ENCODE results near the gene MYO1H.

MYO1H gene

DNA sequence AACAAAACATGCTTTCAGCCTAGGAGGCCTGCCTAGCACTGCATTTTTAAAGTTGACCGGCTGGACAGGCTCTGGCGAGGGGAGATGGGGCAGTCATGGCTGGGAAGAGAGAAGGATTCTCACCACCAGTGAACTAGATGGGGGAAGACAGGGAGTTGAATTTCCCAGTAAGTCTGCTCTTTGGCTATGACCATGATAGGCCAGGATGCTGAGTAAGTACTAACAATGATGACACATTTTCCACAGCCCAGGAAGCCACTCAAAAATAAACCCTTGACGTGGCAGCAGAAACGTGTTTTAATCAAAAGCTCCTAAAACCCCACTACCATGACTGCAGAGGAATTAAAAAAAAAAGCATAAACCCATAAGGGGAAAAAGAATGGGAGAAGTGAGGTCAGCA is 110.4 kb downstream of the MYO1H start:
- Mint-ChIP-seq H3K27ac (peak overlapping the region; percentile 68), H3K9me3 (no peaks in the 10 kb centered on the region), H3K27me3 (ENCODE audit: low read depth) (no peaks in the 10 kb centered on the region), H3K36me3 (ENCODE audit: low read depth) (peaks cover 37% of the 10 kb centered on the region), H3K4me1 (ENCODE audit: low read depth) (peaks cover 21% of the 10 kb centered on the region), H3K4me3 (no peak overlapping the region)
- no peak for DNase-seq (ENCODE audit: low spot score)

DNA sequence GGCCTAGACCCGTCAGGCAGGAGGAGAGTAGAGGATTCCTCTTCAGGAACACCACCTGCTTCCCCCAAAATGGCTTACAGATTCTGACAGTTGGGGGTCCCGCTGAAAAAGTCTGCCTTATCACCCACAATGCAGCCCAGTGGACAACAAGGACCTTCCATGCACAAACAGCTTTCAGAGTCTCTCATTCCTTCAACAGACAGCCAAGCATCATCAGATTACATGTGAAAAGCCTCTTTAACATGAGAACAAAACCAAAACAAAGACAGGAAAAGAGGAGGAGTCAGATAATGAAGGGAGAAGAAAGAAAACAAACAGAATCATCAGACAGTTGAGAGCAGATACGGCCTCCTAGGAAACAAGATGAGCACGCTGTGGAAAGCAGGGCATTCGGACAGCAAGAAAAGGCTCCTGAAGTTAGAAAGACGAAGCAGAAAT is 111.1 kb downstream of the MYO1H start:
- H3K4me3 Mint-ChIP-seq: no peak overlapping the region
- no peaks in the 10 kb centered on the region for H3K9me3 Mint-ChIP-seq
- no peaks in the 10 kb centered on the region for H3K27me3 Mint-ChIP-seq (ENCODE audit: low read depth)
- H3K27ac Mint-ChIP-seq: peak overlapping the region; percentile 45
- no peak for DNase-seq (ENCODE audit: low spot score)
- peaks cover 37% of the 10 kb centered on the region for H3K36me3 Mint-ChIP-seq (ENCODE audit: low read depth)
- H3K4me1 Mint-ChIP-seq (ENCODE audit: low read depth): peaks cover 28% of the 10 kb centered on the region

DNA sequence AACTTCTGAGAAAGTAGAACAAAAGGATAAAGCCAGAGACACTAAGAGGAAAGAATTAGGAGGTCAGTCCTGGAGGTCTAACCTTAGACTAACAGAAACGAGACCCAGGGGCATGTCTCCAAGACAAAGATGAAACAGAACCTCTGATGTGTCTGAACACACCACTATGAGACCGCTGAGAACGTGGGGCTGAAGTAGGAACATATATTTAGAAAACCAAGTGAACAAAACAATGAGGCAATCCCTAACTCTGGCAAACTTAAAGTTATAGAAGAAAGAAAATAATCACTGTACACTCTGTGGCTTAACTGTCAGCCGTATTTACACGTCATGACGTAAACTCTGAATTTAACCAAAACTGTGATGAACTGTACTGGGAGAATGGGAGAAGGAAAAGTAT is 111.5 kb downstream of the MYO1H start:
- H3K4me1 Mint-ChIP-seq (ENCODE audit: low read depth): peaks cover 32% of the 10 kb centered on the region
- no peak overlapping the region for H3K4me3 Mint-ChIP-seq
- DNase-seq (ENCODE audit: low spot score): no peak
- H3K36me3 Mint-ChIP-seq (ENCODE audit: low read depth): peaks cover 34% of the 10 kb centered on the region
- no peaks in the 10 kb centered on the region for H3K27me3 Mint-ChIP-seq (ENCODE audit: low read depth)
- H3K27ac Mint-ChIP-seq: peak overlapping the region; percentile 45
- no peaks in the 10 kb centered on the region for H3K9me3 Mint-ChIP-seq

DNA sequence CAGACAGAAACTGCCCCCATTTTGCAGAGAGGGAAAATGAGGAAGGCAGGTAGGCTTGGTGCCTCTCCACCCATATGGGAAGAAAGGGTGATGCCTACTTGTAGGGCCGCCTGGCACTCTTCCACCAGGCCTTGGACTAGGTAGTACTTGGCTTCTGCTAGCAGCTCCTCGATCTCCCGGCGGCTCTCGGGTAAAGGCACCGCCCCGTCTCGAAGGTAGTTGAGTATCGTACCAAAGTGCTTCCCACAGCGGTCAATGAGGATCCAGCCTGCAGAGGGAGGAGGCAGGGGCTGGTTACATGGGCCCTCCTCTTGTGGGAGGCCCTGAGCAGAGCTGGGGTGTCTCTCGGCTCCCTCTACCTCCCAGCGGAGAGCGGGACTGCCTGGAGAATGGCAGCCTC is 112.8 kb downstream of the MYO1H start:
- H3K4me3 Mint-ChIP-seq: no peak overlapping the region
- H3K4me1 Mint-ChIP-seq (ENCODE audit: low read depth): peaks cover 33% of the 10 kb centered on the region
- no peaks in the 10 kb centered on the region for H3K27me3 Mint-ChIP-seq (ENCODE audit: low read depth)
- H3K36me3 Mint-ChIP-seq (ENCODE audit: low read depth): peaks cover 29% of the 10 kb centered on the region
- H3K9me3 Mint-ChIP-seq: no peaks in the 10 kb centered on the region
- no peak overlapping the region for H3K27ac Mint-ChIP-seq
- DNase-seq (ENCODE audit: low spot score): no peak

DNA sequence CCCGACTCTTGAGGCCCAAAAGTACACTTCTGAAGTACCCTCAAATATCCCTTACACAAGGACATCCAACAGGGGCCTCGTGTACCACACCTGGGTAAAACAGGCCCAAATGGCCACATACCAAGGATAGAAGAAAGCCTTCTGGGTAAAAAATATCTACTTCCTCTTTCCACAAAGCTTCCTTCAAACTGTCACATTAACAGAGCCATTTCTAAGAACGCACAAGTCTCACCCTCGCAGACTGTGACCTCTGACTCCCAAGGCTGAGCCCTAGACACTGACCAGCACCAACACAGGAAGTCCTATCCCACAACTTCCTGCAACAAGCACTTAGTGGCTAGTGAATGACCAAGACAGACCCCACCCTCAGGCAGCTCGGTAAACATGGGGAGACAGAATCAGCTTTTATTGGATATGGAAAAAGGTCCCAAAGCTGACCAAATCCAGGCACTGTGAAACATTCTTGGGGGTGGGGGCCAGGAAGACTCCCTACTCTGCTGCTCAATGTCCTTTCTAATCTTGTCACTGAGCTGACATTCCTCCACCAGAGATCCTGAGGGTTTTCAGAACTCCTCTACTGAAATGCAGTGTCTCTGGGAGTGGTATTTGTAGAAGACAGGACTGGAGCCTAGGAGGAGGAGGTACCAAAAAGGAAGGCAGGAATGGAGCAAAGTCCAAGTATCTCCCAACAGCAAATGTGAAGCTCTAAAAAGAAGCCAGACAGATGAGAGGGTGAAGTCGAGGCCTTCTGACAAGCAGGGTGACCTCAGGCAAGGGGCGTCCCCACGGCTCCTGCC is 113.5 kb downstream of the MYO1H start:
- Mint-ChIP-seq H3K27ac (peak overlapping the region; percentile 80), H3K27me3 (ENCODE audit: low read depth) (no peaks in the 10 kb centered on the region), H3K36me3 (ENCODE audit: low read depth) (peaks cover 29% of the 10 kb centered on the region), H3K9me3 (no peaks in the 10 kb centered on the region), H3K4me3 (no peak overlapping the region), H3K4me1 (ENCODE audit: low read depth) (peaks cover 33% of the 10 kb centered on the region)
- DNase-seq (ENCODE audit: low spot score): no peak

DNA sequence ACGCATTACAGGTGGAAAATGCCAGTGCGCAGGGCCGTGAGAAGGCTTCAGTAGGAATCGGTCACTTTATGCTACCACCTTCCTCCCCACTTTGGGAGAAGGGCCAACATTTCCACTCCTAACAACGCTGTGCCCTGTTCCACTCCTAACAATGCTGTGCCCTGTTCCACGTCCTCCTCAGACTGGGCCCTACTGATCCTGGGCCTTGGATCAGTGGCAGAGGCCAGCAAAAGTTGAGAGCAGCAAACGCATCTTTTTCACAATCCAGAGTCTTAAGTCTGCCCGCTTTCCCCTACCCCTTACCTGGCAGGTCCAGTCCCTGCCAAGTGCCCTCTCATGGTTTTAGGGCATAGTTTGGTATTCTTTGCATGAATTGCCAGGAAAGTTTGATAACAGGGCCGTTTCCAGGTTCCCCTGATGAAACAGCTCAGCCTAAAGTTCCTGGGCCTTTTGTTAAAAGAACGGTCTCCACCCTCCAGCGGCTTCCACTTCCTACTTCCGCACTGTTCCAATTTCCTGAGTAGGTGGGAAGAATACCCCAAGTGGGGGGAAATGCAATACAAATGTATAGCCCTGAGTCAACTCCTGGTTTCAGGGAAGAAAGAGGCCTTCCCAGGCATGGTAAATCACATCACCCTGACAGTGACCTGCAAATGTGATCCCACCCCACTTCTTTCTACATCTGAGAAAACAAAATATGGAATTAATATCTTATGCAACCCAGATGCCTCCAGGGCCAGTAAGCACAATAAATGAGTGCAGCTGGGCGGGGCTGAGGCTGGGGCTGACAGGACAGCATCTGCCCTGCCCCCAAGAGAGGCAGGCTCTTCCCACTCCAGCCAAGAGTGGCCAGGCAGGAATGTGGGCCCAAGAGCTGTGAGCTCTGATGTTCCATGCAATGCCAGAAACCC is 114.4 kb downstream of the MYO1H start:
- H3K36me3 Mint-ChIP-seq (ENCODE audit: low read depth): peaks cover 24% of the 10 kb centered on the region
- no peak for DNase-seq (ENCODE audit: low spot score)
- no peaks in the 10 kb centered on the region for H3K27me3 Mint-ChIP-seq (ENCODE audit: low read depth)
- H3K4me1 Mint-ChIP-seq (ENCODE audit: low read depth): peaks cover 33% of the 10 kb centered on the region
- no peaks in the 10 kb centered on the region for H3K9me3 Mint-ChIP-seq
- H3K27ac Mint-ChIP-seq: peak overlapping the region; percentile 2
- no peak overlapping the region for H3K4me3 Mint-ChIP-seq

DNA sequence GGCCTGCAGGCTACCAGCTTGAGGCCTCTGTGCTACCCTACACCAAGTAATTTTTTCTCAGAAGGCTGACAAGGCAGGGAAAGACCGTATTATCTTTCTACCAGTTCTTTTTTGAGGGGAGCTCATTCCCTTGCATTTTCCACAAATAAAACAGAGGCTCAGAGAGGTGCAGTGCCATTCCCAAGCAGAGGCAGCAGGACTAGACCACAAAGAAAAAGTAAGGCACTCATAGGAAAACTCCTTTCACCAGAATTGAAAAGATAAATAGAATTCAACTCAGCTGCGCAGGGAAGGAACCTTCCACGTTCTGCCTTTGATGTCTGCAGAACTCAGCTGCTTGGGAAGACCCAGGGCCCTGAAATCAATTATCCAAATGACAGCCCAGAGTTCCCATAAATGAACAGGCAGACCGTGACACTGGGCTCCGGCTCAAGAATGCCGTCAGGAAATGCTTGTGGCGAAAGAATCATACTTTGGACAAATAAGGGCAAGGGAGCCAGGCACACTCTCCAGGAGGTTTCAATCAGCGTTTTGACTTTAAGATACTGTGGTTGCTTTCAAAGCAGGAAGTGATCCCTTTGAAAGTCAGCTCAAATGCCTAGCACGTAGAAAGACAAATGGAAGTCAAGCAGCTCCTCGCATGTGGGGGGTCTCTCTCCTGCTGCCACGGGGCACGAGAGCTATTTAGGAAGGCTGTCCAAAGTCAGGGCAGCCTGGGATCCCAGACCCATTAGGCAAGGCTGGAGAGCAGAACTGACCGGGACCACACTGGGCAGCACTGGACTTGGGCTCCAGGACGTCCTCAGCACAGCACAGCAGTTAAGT is 115.4 kb downstream of the MYO1H start:
- Mint-ChIP-seq H3K4me3 (peak overlapping the region; percentile 30), H3K36me3 (ENCODE audit: low read depth) (peaks cover 16% of the 10 kb centered on the region), H3K27ac (peak overlapping the region; percentile 76), H3K9me3 (no peaks in the 10 kb centered on the region), H3K27me3 (ENCODE audit: low read depth) (no peaks in the 10 kb centered on the region), H3K4me1 (ENCODE audit: low read depth) (peaks cover 33% of the 10 kb centered on the region)
- no peak for DNase-seq (ENCODE audit: low spot score)

DNA sequence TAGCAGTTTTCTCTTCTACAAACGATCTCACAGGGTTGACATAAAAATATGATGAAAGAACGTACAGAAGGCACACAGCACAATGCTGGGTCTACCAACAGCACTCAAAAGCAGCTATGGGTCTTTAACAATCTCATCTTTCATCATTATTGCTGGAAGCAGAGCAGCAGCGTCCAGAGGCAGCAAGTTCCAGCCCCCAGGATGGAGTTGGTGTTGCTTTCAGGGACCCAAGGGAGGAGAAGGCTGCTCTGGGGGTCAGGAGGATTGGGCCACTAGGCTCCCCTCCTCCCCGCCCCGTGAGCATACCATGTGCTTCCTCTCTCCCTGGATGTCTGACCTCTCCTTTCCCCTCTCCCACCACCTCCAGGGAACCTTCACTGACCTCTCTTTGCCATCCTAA is 116.1 kb downstream of the MYO1H start:
- no peak for DNase-seq (ENCODE audit: low spot score)
- peak overlapping the region; percentile 76 for H3K27ac Mint-ChIP-seq
- H3K36me3 Mint-ChIP-seq (ENCODE audit: low read depth): peaks cover 16% of the 10 kb centered on the region
- H3K4me1 Mint-ChIP-seq (ENCODE audit: low read depth): peaks cover 31% of the 10 kb centered on the region
- H3K4me3 Mint-ChIP-seq: peak overlapping the region; percentile 17
- H3K27me3 Mint-ChIP-seq (ENCODE audit: low read depth): no peaks in the 10 kb centered on the region
- no peaks in the 10 kb centered on the region for H3K9me3 Mint-ChIP-seq

DNA sequence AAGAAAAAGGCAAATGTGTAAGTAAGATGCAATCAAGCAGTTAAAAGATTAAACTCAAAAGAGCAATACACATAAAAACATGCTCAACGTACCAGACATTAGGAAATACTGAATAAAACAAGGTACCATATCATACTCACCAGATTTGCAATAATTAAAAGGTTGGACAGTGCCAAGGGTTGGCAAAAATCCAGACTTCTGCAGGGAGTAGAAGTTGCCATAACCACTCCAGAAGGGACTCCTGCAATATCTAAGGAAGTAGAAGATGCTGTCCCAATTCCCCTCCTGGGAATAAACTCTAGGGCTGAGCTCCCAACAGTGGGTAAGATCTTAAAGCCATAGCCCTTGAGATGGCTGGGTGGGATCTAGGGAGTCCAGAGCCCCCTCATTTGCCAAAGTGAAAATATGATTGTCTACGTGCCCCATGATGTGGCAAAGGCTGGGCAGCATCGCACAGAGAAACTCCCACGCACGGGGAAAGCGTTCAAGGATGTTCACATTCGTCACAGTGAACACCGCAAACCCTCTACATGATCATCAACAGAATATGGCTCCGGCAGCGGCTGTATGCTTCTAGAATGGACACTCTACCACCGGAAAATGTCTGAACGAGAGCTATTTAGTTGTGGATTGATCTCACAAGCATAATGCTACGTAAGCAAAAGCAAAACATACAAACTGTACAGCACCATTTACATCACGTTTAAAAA is 117.1 kb downstream of the MYO1H start:
- Mint-ChIP-seq H3K27ac (no peak overlapping the region), H3K4me1 (ENCODE audit: low read depth) (peaks cover 24% of the 10 kb centered on the region), H3K9me3 (no peaks in the 10 kb centered on the region), H3K27me3 (ENCODE audit: low read depth) (no peaks in the 10 kb centered on the region), H3K36me3 (ENCODE audit: low read depth) (peaks cover 14% of the 10 kb centered on the region), H3K4me3 (no peak overlapping the region)
- no peak for DNase-seq (ENCODE audit: low spot score)

DNA sequence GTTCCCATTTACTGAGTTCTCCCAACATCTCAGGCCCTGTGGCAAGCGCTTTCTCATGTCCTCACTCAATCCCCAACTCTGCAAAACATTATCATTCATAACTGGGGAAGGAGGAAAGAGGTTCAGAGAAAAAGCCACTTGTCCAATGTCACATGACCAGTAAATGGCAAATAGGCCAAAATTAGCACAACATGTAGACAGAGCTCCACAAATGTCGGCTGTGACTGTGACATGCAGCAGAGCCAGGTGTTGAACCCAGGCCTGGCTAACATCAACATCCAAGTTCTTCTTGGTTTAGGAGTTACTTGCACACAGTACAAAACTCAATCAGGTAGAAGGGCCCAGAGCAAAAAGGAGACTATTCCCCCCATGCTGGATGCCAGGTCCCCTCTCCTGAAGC is 118.6 kb downstream of the MYO1H start:
- no peak overlapping the region for H3K27ac Mint-ChIP-seq

DNA sequence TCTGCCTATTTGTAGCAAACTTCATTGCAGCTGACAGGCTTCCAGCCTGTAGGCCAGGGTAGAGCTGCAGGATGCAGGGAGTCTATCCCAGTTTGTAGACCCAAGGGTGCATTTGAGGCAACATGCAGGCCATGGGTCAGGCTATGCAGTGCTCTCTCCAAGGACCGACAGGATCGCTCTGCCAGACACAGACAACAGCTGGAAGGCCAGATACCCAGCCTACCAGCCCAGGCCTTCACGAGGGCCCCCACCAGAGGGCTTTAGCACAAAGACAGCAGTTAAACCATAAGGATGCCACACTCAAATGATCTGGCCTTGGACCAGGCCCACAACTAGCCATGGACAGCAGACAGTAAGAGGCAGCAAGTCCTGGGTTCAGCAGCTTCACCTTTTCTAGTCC is 119.1 kb downstream of the MYO1H start:
- peaks cover 18% of the 10 kb centered on the region for H3K4me1 Mint-ChIP-seq (ENCODE audit: low read depth)
- no peak overlapping the region for H3K27ac Mint-ChIP-seq
- H3K9me3 Mint-ChIP-seq: no peaks in the 10 kb centered on the region
- no peak overlapping the region for H3K4me3 Mint-ChIP-seq
- DNase-seq (ENCODE audit: low spot score): no peak
- peaks cover 10% of the 10 kb centered on the region for H3K36me3 Mint-ChIP-seq (ENCODE audit: low read depth)
- H3K27me3 Mint-ChIP-seq (ENCODE audit: low read depth): no peaks in the 10 kb centered on the region

More for the DNA sequence above, 118.6 kb downstream of the MYO1H start:
- no peaks in the 10 kb centered on the region for H3K27me3 Mint-ChIP-seq (ENCODE audit: low read depth)
- no peak for DNase-seq (ENCODE audit: low spot score)
- no peaks in the 10 kb centered on the region for H3K9me3 Mint-ChIP-seq
- peaks cover 12% of the 10 kb centered on the region for H3K36me3 Mint-ChIP-seq (ENCODE audit: low read depth)
- no peak overlapping the region for H3K4me3 Mint-ChIP-seq
- peaks cover 20% of the 10 kb centered on the region for H3K4me1 Mint-ChIP-seq (ENCODE audit: low read depth)

DNA sequence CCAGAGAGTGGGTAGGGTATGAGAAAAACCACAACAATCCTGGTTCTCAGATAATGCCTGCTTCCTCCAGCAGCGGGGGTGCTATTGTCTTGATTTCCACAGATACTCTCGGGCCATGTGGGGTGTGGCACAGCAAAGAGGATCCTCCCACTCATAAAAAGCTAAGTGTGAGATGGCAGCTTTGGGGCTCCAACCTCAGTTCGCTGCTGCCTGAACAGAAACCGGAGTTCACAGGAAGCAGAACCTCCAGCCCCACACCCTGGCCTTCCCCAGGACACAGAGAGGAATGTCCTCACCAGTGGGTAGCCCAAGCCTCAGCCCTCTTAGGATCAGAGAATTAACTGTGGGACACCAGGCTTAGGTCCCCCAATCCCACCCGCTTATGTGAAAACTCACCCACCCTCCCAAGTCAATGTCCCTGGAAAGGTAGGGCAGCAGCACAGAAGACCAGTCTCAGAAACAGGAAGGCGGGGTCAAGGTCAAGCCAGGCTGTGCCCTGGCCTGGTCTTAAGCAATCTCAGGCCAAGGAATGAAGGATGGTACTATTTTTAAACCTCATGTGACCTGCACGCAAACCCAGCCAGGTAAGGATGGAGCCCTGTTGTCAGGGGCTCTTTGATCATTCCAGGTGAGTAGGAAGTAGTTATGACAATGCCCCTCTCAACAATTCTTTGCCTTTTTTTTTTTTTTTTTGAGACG is 120.4 kb downstream of the MYO1H start:
- Mint-ChIP-seq H3K27ac (no peak overlapping the region), H3K4me1 (ENCODE audit: low read depth) (peaks cover 12% of the 10 kb centered on the region), H3K36me3 (ENCODE audit: low read depth) (peaks cover 10% of the 10 kb centered on the region), H3K9me3 (no peaks in the 10 kb centered on the region), H3K4me3 (no peak overlapping the region), H3K27me3 (ENCODE audit: low read depth) (no peaks in the 10 kb centered on the region)
- no peak for DNase-seq (ENCODE audit: low spot score)

DNA sequence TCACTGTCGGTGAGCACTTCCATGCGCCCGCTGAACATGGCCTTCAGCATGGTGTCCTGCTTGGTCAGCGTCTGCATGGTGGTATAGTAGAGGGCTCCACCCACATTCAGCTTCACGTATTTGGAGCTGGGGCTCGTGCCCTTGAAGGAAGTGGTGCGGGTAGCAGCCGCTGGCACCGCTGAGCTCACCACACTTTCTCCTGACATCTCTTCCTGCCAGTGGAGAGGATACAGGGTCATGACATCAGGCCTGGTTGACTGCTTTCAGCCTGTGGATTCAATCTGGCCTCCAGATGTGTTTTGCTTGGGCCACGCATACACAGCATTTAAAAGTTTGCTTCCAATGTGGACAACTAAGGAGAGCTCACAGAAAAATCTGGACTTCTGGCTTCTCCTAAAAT is 121.8 kb downstream of the MYO1H start:
- Mint-ChIP-seq H3K4me1 (ENCODE audit: low read depth) (peaks cover under 1% of the 10 kb centered on the region), H3K36me3 (ENCODE audit: low read depth) (peaks cover 9% of the 10 kb centered on the region), H3K4me3 (no peak overlapping the region), H3K27me3 (ENCODE audit: low read depth) (no peaks in the 10 kb centered on the region), H3K27ac (no peak overlapping the region), H3K9me3 (no peaks in the 10 kb centered on the region)
- no peak for DNase-seq (ENCODE audit: low spot score)

Measured in T-helper 2 cell treated with Interferon-gamma antibody and Interleukin-4, amounts not matched to agents 5 μg/mL and 100 μg/mL, for 36 hours (primary cell).